Measurements from ENCODE around the gene ITGA4. TPM values are rescaled to one million over a fixed set of nuclear protein-coding genes. Genes with fewer than 3 reads are reported as not detected.

The ITGA4 gene
- total and polyA plus RNA-seq, 2 donors (not counting 3 experiments of a cell fraction or from before 2014, with no cell fraction given) = 1.5 to 2.8 TPM

- no peaks in the 10 kb centered on the region for H3K9me3 ChIP-seq (replicated peaks; ENCODE audit: control insufficient read depth, insufficient read depth, low read length)
- H3K36me3 ChIP-seq (ENCODE audit: control insufficient read depth in 2 of 2, extremely low read depth in 1 of 2, insufficient read depth in 2 of 2, low read length in 2 of 2) = no peaks in the 10 kb centered on the region
- BruUV-seq (replicated peaks) = no TSS peak
- H3K27me3 ChIP-seq (ENCODE audit: control insufficient read depth in 2 of 2, insufficient read depth in 2 of 2, low read length in 2 of 2) = peaks cover 6 to 26% of the 10 kb centered on the region in 2 experiments
- no peaks in the 10 kb centered on the region for H3K9me1 ChIP-seq (replicated peaks; ENCODE audit: control insufficient read depth, extremely low read depth, insufficient read depth, low read length)
- H3K4me2 ChIP-seq (ENCODE audit: insufficient read depth, low read length) = no peak overlapping the region
- no peaks in the 10 kb centered on the region for H3K79me2 ChIP-seq (ENCODE audit: control insufficient read depth, insufficient read depth, low read length)
- no peaks in the 10 kb centered on the region for H3K4me1 ChIP-seq (ENCODE audit: control insufficient read depth, extremely low read depth, insufficient read depth, low read length)
- intact Hi-C loops (cut with micrococcal nuclease) = no loop called here
- no peak overlapping the region for H3K27ac ChIP-seq (ENCODE audit: insufficient read depth, low read depth, low read length)
- H3K9ac ChIP-seq (replicated peaks; ENCODE audit: extremely low read depth, insufficient read depth, low read length) = no peak overlapping the region
- no peaks in the 10 kb centered on the region for H4K20me1 ChIP-seq (replicated peaks; ENCODE audit: control insufficient read depth, extremely low read depth, insufficient read depth, low read length)
- TF ChIP-seq JUN (IDR thresholded peaks at IDR 0.05; ENCODE audit: borderline replicate concordance, insufficient read depth, insufficient read length, low read depth) = no peak
- no peak for TF ChIP-seq MYC (IDR thresholded peaks at IDR 0.05; ENCODE audit: low read depth, low read length)
- TF ChIP-seq, protein P1, sequence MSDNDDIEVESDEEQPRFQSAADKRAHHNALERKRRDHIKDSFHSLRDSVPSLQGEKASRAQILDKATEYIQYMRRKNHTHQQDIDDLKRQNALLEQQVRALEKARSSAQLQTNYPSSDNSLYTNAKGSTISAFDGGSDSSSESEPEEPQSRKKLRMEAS (IDR thresholded peaks at IDR 0.05; ENCODE audit: insufficient read depth, insufficient read length) = no peak
- TF ChIP-seq CTCF (IDR thresholded peaks at IDR 0.05; ENCODE audit: extremely low read depth in 1 of 2, insufficient read depth in 1 of 2, low read depth in 1 of 2, low read length in 2 of 2) = no peak
- TF ChIP-seq EZH2 (IDR thresholded peaks at IDR 0.05; ENCODE audit: borderline replicate concordance, low read depth, low read length, severe bottlenecking) = no peak
- no peak for TF ChIP-seq GATA2 (IDR thresholded peaks at IDR 0.05; ENCODE audit: insufficient read depth, insufficient read length, low read depth, low read length)
- TF ChIP-seq FOS (IDR thresholded peaks at IDR 0.05; ENCODE audit: borderline replicate concordance, insufficient read depth, low read length) = no peak
- TF ChIP-seq POLR2A (IDR thresholded peaks at IDR 0.05; ENCODE audit: low read depth, low read length) = no peak
- no peak for TF ChIP-seq POLR2AphosphoS5 (IDR thresholded peaks at IDR 0.05; ENCODE audit: insufficient read depth, low read depth, low read length)
- ChIA-PET POLR2A (no interaction called here), CTCF (no interaction called here)
- dilution Hi-C loops (cut with MboI; ENCODE audit: extremely low pct_ligation_motif_present, low sequenced_read_pairs) = no loop called here
- DNase-seq (ENCODE audit: low read depth, low spot score) (no peak), FAIRE-seq (no peak)
- no peak overlapping the region for H3K4me3 ChIP-seq (replicated peaks in 1 of 3; ENCODE audit: insufficient read depth in 1 of 3, low read depth in 1 of 3, low read length in 3 of 3)
- H2AFZ ChIP-seq (ENCODE audit: low read depth, low read length) = no peak overlapping the region
Measured at GRCh38 chr2:181463588-181463987, 6.4 kb downstream of the ITGA4 start.

Data from endothelial cell of umbilical vein (primary cell).